H1 (cell line): ENCODE measurements around the gene CH25H. TPM values are rescaled to one million over a fixed set of nuclear protein-coding genes. Genes with fewer than 3 reads are reported as not detected.

ENCODE experiments used
- CTCF ChIA-PET: fragments of 300-600 bp; sonication (Branson Sonifier 250); formaldehyde crosslinking; loops from one replicate; lab custom pipeline; 2021; ENCODE audit not compliant: partially characterized antibody; lab: Charles Lee
- POLR2A ChIA-PET: fragments of 300-600 bp; sonication (Branson Sonifier 250); formaldehyde crosslinking; loops from one replicate; lab custom pipeline; 2021; ENCODE audit warnings: inconsistent platforms; ENCODE audit not compliant: partially characterized antibody; lab: Charles Lee
- DNase-seq, 2 experiments: peaks; one replicate each; pipeline versions ENCODE4 v3.0.0 to v3.0.0-alpha.2; 2010 to 2022; ENCODE audit warnings: low spot score in 2 of 2, low read depth in 1 of 2, mixed read lengths in 1 of 2
- FAIRE-seq: peaks from 2 replicates; lab custom pipeline; 2011; peaks lifted over from hg19 to GRCh38; lab: Jason Lieb, UNC
- H2AFZ ChIP-seq: 2 replicates; pipeline ENCODE4 v1.8.1; 2012; ENCODE audit warnings: low read length, inconsistent platforms
- H2AK5ac ChIP-seq: 2 replicates; pipeline ENCODE4 v1.6.1; 2013; ENCODE audit warnings: low read depth, low read length
- H2BK120ac ChIP-seq: replicated peaks from 2 replicates; pipeline ENCODE3; 2013; ENCODE audit warnings: low read depth, low read length, inconsistent platforms
- H2BK12ac ChIP-seq: 2 replicates; pipeline ENCODE4 v1.6.1; 2013; ENCODE audit warnings: low read depth, low read length
- H2BK15ac ChIP-seq: 2 replicates; pipeline ENCODE4 v1.6.1; 2013; ENCODE audit warnings: low read length
- H2BK20ac ChIP-seq: 2 replicates; pipeline ENCODE4 v1.6.1; 2013; ENCODE audit warnings: low read length
- H2BK5ac ChIP-seq: 2 replicates; pipeline ENCODE4 v1.6.1; 2013; ENCODE audit warnings: low read depth, low read length
- H3K14ac ChIP-seq: 2 replicates; pipeline ENCODE4 v1.6.1; 2013; ENCODE audit warnings: inconsistent platforms; ENCODE audit not compliant: insufficient read length
- H3K18ac ChIP-seq: 2 replicates; pipeline ENCODE4 v1.6.1; 2013; ENCODE audit warnings: low read length; ENCODE audit errors: extremely low read depth
- H3K23ac ChIP-seq: 2 replicates; pipeline ENCODE4 v1.6.1; 2013; ENCODE audit warnings: inconsistent platforms; ENCODE audit not compliant: insufficient read length
- H3K23me2 ChIP-seq: 2 replicates; pipeline ENCODE4 v1.6.1; 2013; ENCODE audit warnings: low read depth, low read length
- H3K27ac ChIP-seq: 2 replicates; pipeline ENCODE4 v1.6.1; 2011; ENCODE audit warnings: low read depth, low read length, inconsistent platforms
- H3K27me3 ChIP-seq, 4 experiments: replicated peaks in 1 of 4; 1 replicate in 1 of 4; 2 replicates in 3 of 4; pipeline versions ENCODE4 v1.6.1 to v1.8.1; 2011 to 2013; ENCODE audit warnings: low read length in 3 of 4, mild to moderate bottlenecking in 3 of 4, inconsistent platforms in 2 of 4, mixed read lengths in 2 of 4, moderate library complexity in 1 of 4; ENCODE audit not compliant: control insufficient read depth in 3 of 4, insufficient read depth in 3 of 4; ENCODE audit errors: extremely low read depth in 1 of 4
- H3K36me3 ChIP-seq, 4 experiments: 2 replicates each; pipeline versions ENCODE4 v1.6.1 to v1.8.1; 2011 to 2013; ENCODE audit warnings: mild to moderate bottlenecking in 4 of 4, low read length in 3 of 4, moderate library complexity in 2 of 4, control low read depth in 1 of 4, inconsistent platforms in 1 of 4; ENCODE audit not compliant: insufficient read depth in 4 of 4, control insufficient read depth in 2 of 4
- H3K4ac ChIP-seq: replicated peaks from 2 replicates; pipeline ENCODE3; 2013; ENCODE audit warnings: low read length, low read depth, mixed read lengths, inconsistent platforms; ENCODE audit not compliant: insufficient read length
- H3K4me1 ChIP-seq, 4 experiments: replicated peaks in 1 of 4; 1 replicate in 1 of 4; 2 replicates in 3 of 4; pipeline versions ENCODE4 v1.6.1 to v1.8.1; 2011 to 2013; ENCODE audit warnings: low read length in 3 of 4, inconsistent platforms in 2 of 4, mixed read lengths in 1 of 4; ENCODE audit not compliant: insufficient read depth in 4 of 4, control insufficient read depth in 3 of 4
- H3K4me2 ChIP-seq, 2 experiments: 2 replicates each; pipeline versions ENCODE4 v1.6.1 to v1.8.1; 2011 to 2013; ENCODE audit warnings: low read depth in 2 of 2, low read length in 2 of 2, control low read depth in 1 of 2, inconsistent platforms in 1 of 2, mild to moderate bottlenecking in 1 of 2; ENCODE audit not compliant: insufficient read depth in 1 of 2
- H3K4me3 ChIP-seq, 4 experiments: fragments of 200-600, 300-600 bp in 1 of 4; sonication (generic), shearing (Covaris generic), sonication (Bioruptor Twin) in 1 of 4; 2 replicates each; pipeline versions ENCODE4 v1.5.1 to v1.8.1; 2011 to 2016; ENCODE audit warnings: low read length in 4 of 4, low read depth in 3 of 4, control low read depth in 2 of 4, inconsistent platforms in 2 of 4, mild to moderate bottlenecking in 2 of 4, mixed read lengths in 1 of 4, moderate library complexity in 1 of 4; ENCODE audit not compliant: insufficient read depth in 2 of 4; ENCODE audit errors: extremely low read depth in 1 of 4
- H3K56ac ChIP-seq: replicated peaks from 2 replicates; pipeline ENCODE3; 2013; ENCODE audit warnings: low read depth, mild to moderate bottlenecking, mixed read lengths, low read length, inconsistent platforms; ENCODE audit not compliant: insufficient read length
- H3K79me1 ChIP-seq: 2 replicates; pipeline ENCODE4 v1.6.1; 2013; ENCODE audit warnings: low read depth, low read length, control low read depth
- H3K79me2 ChIP-seq, 2 experiments: 2 replicates each; pipeline versions ENCODE4 v1.6.1 to v1.8.1; 2012 to 2013; ENCODE audit warnings: low read length in 2 of 2, mild to moderate bottlenecking in 2 of 2, inconsistent platforms in 1 of 2; ENCODE audit not compliant: insufficient read depth in 2 of 2, control insufficient read depth in 1 of 2
- H3K9ac ChIP-seq, 4 experiments: replicated peaks in 1 of 4; 1 replicate in 1 of 4; 2 replicates in 3 of 4; pipeline versions ENCODE4 v1.6.1 to v1.8.1; 2011 to 2013; ENCODE audit warnings: low read depth in 3 of 4, low read length in 3 of 4, control low read depth in 2 of 4, mild to moderate bottlenecking in 2 of 4, moderate library complexity in 2 of 4, inconsistent platforms in 1 of 4; ENCODE audit errors: extremely low read depth in 1 of 4
- H3K9me3 ChIP-seq, 2 experiments: 2 replicates each; pipeline versions ENCODE4 v1.6.1 to v1.8.1; 2012 to 2013; ENCODE audit warnings: mild to moderate bottlenecking in 2 of 2, moderate library complexity in 2 of 2, control low read depth in 1 of 2, inconsistent platforms in 1 of 2, low read depth in 1 of 2, low read length in 1 of 2, mixed read lengths in 1 of 2; ENCODE audit not compliant: insufficient read depth in 2 of 2
- H4K20me1 ChIP-seq, 2 experiments: replicated peaks in 1 of 2; 2 replicates each; pipeline versions ENCODE3 to v1.8.1; 2011 to 2013; ENCODE audit warnings: inconsistent platforms in 2 of 2, low read length in 2 of 2, mild to moderate bottlenecking in 1 of 2; ENCODE audit not compliant: insufficient read depth in 2 of 2, control insufficient read depth in 1 of 2
- H4K5ac ChIP-seq: 2 replicates; pipeline ENCODE4 v1.6.1; 2013; ENCODE audit warnings: low read length, low read depth, mixed read lengths, inconsistent platforms; ENCODE audit not compliant: insufficient read length
- H4K8ac ChIP-seq: 2 replicates; pipeline ENCODE4 v1.8.0; 2013; ENCODE audit warnings: mild to moderate bottlenecking, moderate library complexity, low read length, inconsistent platforms; ENCODE audit not compliant: insufficient read depth; ENCODE audit errors: extremely low read depth
- H4K91ac ChIP-seq: replicated peaks from 2 replicates; pipeline ENCODE3; 2013; ENCODE audit warnings: low read length, mixed read lengths, inconsistent platforms; ENCODE audit not compliant: insufficient read length
- BRCA1 ChIP-seq: IDR thresholded peaks from 2 replicates; pipeline ENCODE4 v1.6.1; 2012; ENCODE audit warnings: low read depth, low read length, improper control_type of control experiment
- CBX5 ChIP-seq: fragments of 300-800, 300-1000 bp; sonication (generic); IDR thresholded peaks from 2 replicates; pipeline ENCODE4 v1.7.1; 2016; ENCODE audit warnings: antibody characterized with exemption, low read length, low read depth
- JUND ChIP-seq: IDR thresholded peaks from 2 replicates; pipeline ENCODE4 v1.6.1; 2011; ENCODE audit warnings: mild to moderate bottlenecking, improper control_type of control experiment, low read length
- PHF8 ChIP-seq: fragments of 200-600 bp; sonication (generic); conservative IDR thresholded peaks from 2 replicates; pipeline ENCODE4 v1.7.1; 2012; ENCODE audit warnings: low read depth, mild to moderate bottlenecking, inconsistent platforms, low read length, moderate library complexity
- SP1 ChIP-seq: IDR thresholded peaks from 2 replicates; pipeline ENCODE4 v1.6.1; 2011; ENCODE audit warnings: low read depth, low read length
- SP2 ChIP-seq: IDR thresholded peaks from 2 replicates; pipeline ENCODE4 v1.6.1; 2012; ENCODE audit warnings: mild to moderate bottlenecking, low read length, inconsistent platforms
- SP4 ChIP-seq: IDR thresholded peaks from 2 replicates; pipeline ENCODE4 v1.6.1; 2012; ENCODE audit warnings: low read length, inconsistent platforms
- SUZ12 ChIP-seq: fragments of 200-600 bp; sonication (generic); IDR thresholded peaks from 2 replicates; pipeline ENCODE4 v1.6.1; 2012; ENCODE audit warnings: mild to moderate bottlenecking, inconsistent platforms, low read length, moderate library complexity, mixed read lengths
- TBP ChIP-seq: IDR thresholded peaks from 2 replicates; pipeline ENCODE4 v1.6.1; 2011; ENCODE audit warnings: low read depth, low read length, improper control_type of control experiment
- TEAD4 ChIP-seq: IDR thresholded peaks from 2 replicates; pipeline ENCODE4 v1.6.1; 2012; ENCODE audit warnings: low read depth, low read length, inconsistent platforms, mixed read lengths
- WGBS, 2 experiments: shearing (Covaris generic) in 1 of 2; methylation state at CpG; one replicate each; pipeline versions ENCODE4 v1.1.6 to v1.1.7; 2013 to 2015; ENCODE audit warnings: low lambda C conversion rate in 2 of 2, mixed read lengths in 2 of 2, inconsistent platforms in 1 of 2, low coverage in 1 of 2, missing lambda C conversion rate in 1 of 2; ENCODE audit not compliant: insufficient replicate concordance in 2 of 2, insufficient coverage in 1 of 2, insufficient read length in 1 of 2; ENCODE audit errors: extremely low coverage in 1 of 2, missing lambda C conversion rate in 1 of 2; 5-methylcytosine and 5-hydroxymethylcytosine counted together
- polyA plus RNA-seq, 7 experiments: library from polyadenylated mRNA; depleted of rRNA in 3 of 7; stranded (reverse) in 5 of 7; unstranded in 2 of 7; fragments of >200 nt in 5 of 7; fragments of 200-250 nt in 2 of 7; gene quantifications; 1 replicate in 5 of 7; 2 replicates in 1 of 7; 4 replicates in 1 of 7; pipeline versions ENCODE4 v1.2.1 to v1.2.3, GENCODE V29; 2011 to 2013; ENCODE audit warnings: missing spikeins in 2 of 7, mixed read lengths in 2 of 7
- total RNA-seq: library from RNA; stranded (reverse); fragmentation: NEBNext Ultra II Directional; extraction: Animal tissue kit (Norgen Biotek cat#: 25700); gene quantifications from 2 replicates; pipeline ENCODE4 v1.2.1, GENCODE V29; 2021
- TF ChIP-seq, protein P1 (sequence below): IDR thresholded peaks from 2 replicates; pipeline ENCODE4 v1.6.1; 2012; ENCODE audit warnings: inconsistent platforms

CH25H gene
- total and polyA plus RNA-seq, 2 of the 8 experiments (the other 6 are each of a cell fraction or from before 2014, with no cell fraction given) = 0.56 to 1.3 TPM

- Histone ChIP-seq H3K18ac (peak overlapping the region; percentile 25; the same call in 1 of the 2 replicates), H3K4ac (no peak overlapping the region), H4K8ac (no peak overlapping the region; the same call in none of the 2 replicates), H2BK12ac (peak overlapping the region; percentile 82), H2BK5ac (peak overlapping the region; percentile 8; the same call in 1 of the 2 replicates), H3K23me2 (peaks cover 15% of the 10 kb centered on the region), H3K27ac (no peak overlapping the region), H4K20me1 (no peaks in the 10 kb centered on the region), H3K9me3 (no peaks in the 10 kb centered on the region), H4K5ac (no peak overlapping the region), H2BK20ac (peak overlapping the region; percentile 63; the same call in 1 of the 2 replicates), H2AFZ (peak overlapping the region; percentile 73), H3K9ac (no peak overlapping the region), H2BK120ac (peak overlapping the region; percentile 44), H3K36me3 (no peaks in the 10 kb centered on the region), H2AK5ac (no peak overlapping the region), H2BK15ac (peak overlapping the region; percentile 63; the same call in 1 of the 2 replicates), H3K79me1 (no peaks in the 10 kb centered on the region), H3K79me2 (no peaks in the 10 kb centered on the region), H3K27me3 (peaks cover 9 to 46% (median 37%) of the 10 kb centered on the region in 4 experiments), H3K4me1 (peaks cover 0 to 16% (median 9%) of the 10 kb centered on the region in 4 experiments; a peak in 6 of 7 replicates), H3K4me3 (peak overlapping the region; percentile 47 to 65 (median 52); a peak in 7 of 8 replicates), H3K14ac (no peak overlapping the region), H3K4me2 (peak overlapping the region; percentile 90 to 96), H3K56ac (no peak overlapping the region), H4K91ac (peak overlapping the region; percentile 61), H3K23ac (no peak overlapping the region)
- peak in 1 of 2 experiments; percentile 77 for DNase-seq
- POLR2A ChIA-PET = interaction anchor here (0.7 to 1.3 kb wide), 3 partner anchors 13 to 272 kb away, joined by 3 read pairs; no protein-coding TSS in a partner anchor
- FAIRE-seq = no peak
- 7% methylated on average over 42 of the region's 42 CpGs; no CpG with 5 or more reads in 1 of the 2 experiments for WGBS, 2 experiments
- CTCF ChIA-PET = interaction anchor here (0.9 to 9.3 kb wide), 12 partner anchors 9 to 479 kb away, joined by 3 to 67 read pairs (median 4); partner anchors contain the start of gene STAMBPL1
- TF ChIP-seq, protein P1, sequence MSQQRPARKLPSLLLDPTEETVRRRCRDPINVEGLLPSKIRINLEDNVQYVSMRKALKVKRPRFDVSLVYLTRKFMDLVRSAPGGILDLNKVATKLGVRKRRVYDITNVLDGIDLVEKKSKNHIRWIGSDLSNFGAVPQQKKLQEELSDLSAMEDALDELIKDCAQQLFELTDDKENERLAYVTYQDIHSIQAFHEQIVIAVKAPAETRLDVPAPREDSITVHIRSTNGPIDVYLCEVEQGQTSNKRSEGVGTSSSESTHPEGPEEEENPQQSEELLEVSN = peak; percentile 67
- TF ChIP-seq SP2 (no peak), SP4 (no peak), TBP (no peak), BRCA1 (no peak), CBX5 (no peak), PHF8 (no peak), SUZ12 (peak; percentile 41; the same call in 1 of the 2 replicates), SP1 (no peak), TEAD4 (no peak), JUND (no peak)
Measured at GRCh38 chr10:89206402-89207180, 526 bp downstream of the CH25H start.
